IMR-90 (cell line): ENCODE results near the gene KCNMB1. TPM values are rescaled to one million over a fixed set of nuclear protein-coding genes. Genes with fewer than 3 reads are reported as not detected.

Source experiments
- ATAC-seq: fragments of 200-7000 bp; cut with Tn5 transposase; 2 replicates; pipeline ENCODE4 v1.9.1; 2020; ENCODE audit warnings: low read depth, mild to moderate bottlenecking, moderate library complexity
- BruUV-seq: library from RNA; stranded (reverse); fragments of 400-500 nt; replicated peaks from 2 replicates; lab custom pipeline; 2021; lab: Mats Ljungman, UMichigan
- CTCF ChIA-PET: fragments of 300-600 bp; formaldehyde crosslinking; extraction: SDS; loops from one replicate; lab custom pipeline; 2021; ENCODE audit warnings: antibody characterized with exemption; lab: Yijun Ruan, JAX
- POLR2A ChIA-PET: fragments of 300-600 bp; sonication (Branson Sonifier 250); formaldehyde crosslinking; loops from one replicate; lab custom pipeline; 2022; ENCODE audit warnings: antibody characterized with exemption; ENCODE audit not compliant: unreplicated experiment; lab: Charles Lee
- DNase-seq: peaks from one replicate; pipeline ENCODE4 v3.0.0; 2013
- H2AFZ ChIP-seq: replicated peaks from 2 replicates; pipeline ENCODE3; 2013; ENCODE audit warnings: low read length, mild to moderate bottlenecking; ENCODE audit not compliant: poor library complexity
- H2AK5ac ChIP-seq: 2 replicates; pipeline ENCODE4 v1.6.1; 2013; ENCODE audit warnings: low read depth, low read length, inconsistent platforms
- H2AK9ac ChIP-seq: replicated peaks from 2 replicates; pipeline ENCODE3; 2013; ENCODE audit warnings: mild to moderate bottlenecking, low read depth, low read length, moderate library complexity; ENCODE audit not compliant: poor library complexity
- H2BK120ac ChIP-seq: 2 replicates; pipeline ENCODE4 v1.6.1; 2013; ENCODE audit warnings: low read depth, low read length, inconsistent platforms
- H2BK15ac ChIP-seq: 3 replicates; pipeline ENCODE4 v1.6.1; 2013; ENCODE audit warnings: low read depth, low read length, inconsistent platforms
- H2BK20ac ChIP-seq: 2 replicates; pipeline ENCODE4 v1.6.1; 2013; ENCODE audit warnings: low read depth, mild to moderate bottlenecking, inconsistent platforms, low read length, moderate library complexity
- H2BK5ac ChIP-seq: 2 replicates; pipeline ENCODE4 v1.6.1; 2013; ENCODE audit warnings: mild to moderate bottlenecking, low read depth, low read length, inconsistent platforms; ENCODE audit not compliant: poor library complexity, severe bottlenecking
- H3K14ac ChIP-seq: replicated peaks from 2 replicates; pipeline ENCODE4 v1.6.1; 2013; ENCODE audit warnings: low read depth, low read length, inconsistent platforms
- H3K18ac ChIP-seq: 2 replicates; pipeline ENCODE4 v1.6.1; 2013; ENCODE audit warnings: low read depth, low read length, control low read depth
- H3K23ac ChIP-seq: 2 replicates; pipeline ENCODE4 v1.6.1; 2013; ENCODE audit warnings: low read depth, low read length, inconsistent platforms
- H3K27ac ChIP-seq: 2 replicates; pipeline ENCODE4 v1.5.1; 2013; ENCODE audit warnings: mild to moderate bottlenecking, control low read depth, low read length; ENCODE audit not compliant: insufficient read depth
- H3K27me3 ChIP-seq: 2 replicates; pipeline ENCODE4 v1.6.1; 2013; ENCODE audit warnings: low read length; ENCODE audit not compliant: control insufficient read depth, insufficient read depth
- H3K36me3 ChIP-seq: 2 replicates; pipeline ENCODE4 v1.6.1; 2013; ENCODE audit warnings: low read length, mixed read lengths; ENCODE audit not compliant: control insufficient read depth, insufficient read depth
- H3K4ac ChIP-seq: 2 replicates; pipeline ENCODE4 v1.6.1; 2013; ENCODE audit warnings: low read depth, low read length, inconsistent platforms
- H3K4me1 ChIP-seq: 2 replicates; pipeline ENCODE4 v1.6.1; 2013; ENCODE audit warnings: low read length, mixed read lengths; ENCODE audit not compliant: control insufficient read depth, insufficient read depth
- H3K4me2 ChIP-seq: 2 replicates; pipeline ENCODE4 v1.6.1; 2013; ENCODE audit warnings: low read depth, mild to moderate bottlenecking, control low read depth, low read length, moderate library complexity
- H3K4me3 ChIP-seq: 2 replicates; pipeline ENCODE4 v1.5.1; 2013; ENCODE audit warnings: low read depth, mild to moderate bottlenecking, control low read depth, low read length, moderate library complexity; ENCODE audit not compliant: insufficient read depth
- H3K56ac ChIP-seq: 2 replicates; pipeline ENCODE4 v1.6.1; 2013; ENCODE audit warnings: low read length, inconsistent platforms; ENCODE audit not compliant: insufficient read depth; ENCODE audit errors: extremely low read depth
- H3K79me1 ChIP-seq, 2 experiments: 2 replicates each; pipeline ENCODE4 v1.6.1; 2013; ENCODE audit warnings: low read length in 2 of 2, inconsistent platforms in 1 of 2, low read depth in 1 of 2
- H3K9ac ChIP-seq: 2 replicates; pipeline ENCODE4 v1.6.1; 2013; ENCODE audit warnings: low read depth, low read length, control low read depth
- H3K9me1 ChIP-seq: 2 replicates; pipeline ENCODE4 v1.6.1; 2013; ENCODE audit warnings: low read length, inconsistent platforms; ENCODE audit not compliant: insufficient read depth
- H3K9me3 ChIP-seq: 2 replicates; pipeline ENCODE4 v1.6.1; 2013; ENCODE audit warnings: low read length; ENCODE audit not compliant: control insufficient read depth, insufficient read depth
- H4K20me1 ChIP-seq: 2 replicates; pipeline ENCODE4 v1.6.1; 2013; ENCODE audit warnings: low read length, inconsistent platforms; ENCODE audit not compliant: insufficient read depth
- H4K5ac ChIP-seq: 2 replicates; pipeline ENCODE4 v1.6.1; 2013; ENCODE audit warnings: mild to moderate bottlenecking, low read depth, low read length, control low read depth
- H4K8ac ChIP-seq, 2 experiments: 2 replicates each; pipeline ENCODE4 v1.6.1; 2013; ENCODE audit warnings: low read depth in 2 of 2, low read length in 2 of 2, control low read depth in 1 of 2, inconsistent platforms in 1 of 2
- H4K91ac ChIP-seq: 2 replicates; pipeline ENCODE4 v1.6.1; 2013; ENCODE audit warnings: low read depth, low read length, inconsistent platforms; ENCODE audit not compliant: insufficient read depth
- BHLHE40 ChIP-seq: fragments of 150-350 bp; IDR thresholded peaks from 2 replicates; pipeline ENCODE4 v1.6.1; 2016; ENCODE audit warnings: mild to moderate bottlenecking, low read depth, low read length
- CEBPB ChIP-seq: IDR thresholded peaks from 2 replicates; pipeline ENCODE4 v1.6.1; 2012; ENCODE audit warnings: low read depth, low read length, improper control_type of control experiment
- CHD1 ChIP-seq: IDR thresholded peaks from 2 replicates; pipeline ENCODE4 v1.6.1; 2012; ENCODE audit warnings: low read depth, low read length, improper control_type of control experiment
- ELK1 ChIP-seq: fragments of 150-350 bp; IDR thresholded peaks from 2 replicates; pipeline ENCODE4 v1.6.1; 2016; ENCODE audit warnings: low read depth, mild to moderate bottlenecking, low read length, moderate library complexity, borderline replicate concordance
- FOS ChIP-seq: fragments of 150-350 bp; IDR thresholded peaks from 2 replicates; pipeline ENCODE4 v1.6.1; 2016; ENCODE audit warnings: low read depth, low read length
- MAFK ChIP-seq: IDR thresholded peaks from 2 replicates; pipeline ENCODE4 v1.6.1; 2012; ENCODE audit warnings: low read depth, low read length, improper control_type of control experiment
- MAZ ChIP-seq: IDR thresholded peaks from 2 replicates; pipeline ENCODE4 v1.6.1; 2012; ENCODE audit warnings: low read depth, mild to moderate bottlenecking, low read length, improper control_type of control experiment, moderate library complexity, borderline replicate concordance
- MXI1 ChIP-seq: IDR thresholded peaks from 2 replicates; pipeline ENCODE4 v1.6.1; 2012; ENCODE audit warnings: low read depth, mild to moderate bottlenecking, low read length, moderate library complexity, borderline replicate concordance
- NFE2L2 ChIP-seq: fragments of 150-350 bp; IDR thresholded peaks from 2 replicates; pipeline ENCODE4 v1.6.1; 2016; ENCODE audit warnings: low read depth, mild to moderate bottlenecking, low read length
- POLR2A ChIP-seq: IDR thresholded peaks from 2 replicates; pipeline ENCODE4 v1.6.1; 2012; ENCODE audit warnings: mild to moderate bottlenecking, low read depth, low read length
- RAD21 ChIP-seq: IDR thresholded peaks from 2 replicates; pipeline ENCODE4 v1.6.1; 2012; ENCODE audit warnings: low read length, improper control_type of control experiment
- RCOR1 ChIP-seq: IDR thresholded peaks from 2 replicates; pipeline ENCODE4 v1.6.1; 2012; ENCODE audit warnings: mild to moderate bottlenecking, low read length, improper control_type of control experiment; ENCODE audit not compliant: insufficient replicate concordance
- RFX5 ChIP-seq: IDR thresholded peaks from 2 replicates; pipeline ENCODE4 v1.8.0; 2012; ENCODE audit warnings: low read depth, mild to moderate bottlenecking, low read length, moderate library complexity
- SMC3 ChIP-seq: fragments of 150-350 bp; IDR thresholded peaks from 2 replicates; pipeline ENCODE4 v1.6.1; 2016; ENCODE audit warnings: low read depth, mild to moderate bottlenecking, antibody characterized with exemption, low read length, moderate library complexity
- USF2 ChIP-seq: fragments of 150-350 bp; IDR thresholded peaks from 2 replicates; pipeline ENCODE4 v1.6.1; 2017; ENCODE audit warnings: mild to moderate bottlenecking, antibody characterized with exemption, low read length, low read depth
- WGBS, 2 experiments: methylation state at CpG; one replicate each; pipeline versions ENCODE4 v1.1.5 to v1.1.7; 2013; ENCODE audit warnings: missing lambda C conversion rate in 2 of 2; ENCODE audit not compliant: insufficient read length in 1 of 2; ENCODE audit errors: extremely low coverage in 2 of 2; 5-methylcytosine and 5-hydroxymethylcytosine counted together
- dilution Hi-C: fragments of 300-500 bp; cut with HindIII; formaldehyde crosslinking; loops from one replicate; pipeline ENCODE4 v1.14.3; 2018; ENCODE audit warnings: low sequenced_read_pairs; ENCODE audit not compliant: unreplicated experiment
- in situ Hi-C: fragments of 300-500 bp; cut with MboI; formaldehyde crosslinking; loops from 3 replicates; pipeline ENCODE4 v1.14.3; 2019; ENCODE audit warnings: low sequenced_read_pairs, inconsistent platforms, mixed read lengths
- intact Hi-C: fragments of 100-400 bp; cut with micrococcal nuclease; formaldehyde crosslinking; loops from 2 replicates; pipeline ENCODE4 v1.10.0; 2022
- polyA plus RNA-seq, 3 experiments: library from polyadenylated mRNA; depleted of rRNA; stranded (reverse); fragments of >200 nt; gene quantifications; 2 replicates each; pipeline ENCODE4 v1.2.3, GENCODE V29; 2012; ENCODE audit warnings: low replicate concordance in 1 of 3
- total RNA-seq: library from RNA; depleted of rRNA; stranded (reverse); fragments of >200 nt; gene quantifications from 2 replicates; pipeline ENCODE4 v1.2.3, GENCODE V29; 2012
- TF ChIP-seq, protein P1 (sequence below): conservative IDR thresholded peaks from 2 replicates; pipeline ENCODE4 v1.5.1; 2012; ENCODE audit warnings: mild to moderate bottlenecking, low read depth, low read length, improper control_type of control experiment

The KCNMB1 gene
- total and polyA plus RNA-seq, 2 of the 4 experiments (the other 2 are of a cell fraction): not detected

- H2BK15ac ChIP-seq: no peak overlapping the region
- H3K79me1 ChIP-seq: no peaks in the 10 kb centered on the region
- no peak overlapping the region for H4K8ac ChIP-seq
- H2BK20ac ChIP-seq: no peak overlapping the region
- WGBS, 2 experiments: no CpG with 5 or more reads among the region's 9 CpGs
- no peak for ATAC-seq
- TF ChIP-seq BHLHE40 (no peak), MAZ (no peak), MXI1 (no peak), CHD1 (no peak), MAFK (no peak), RCOR1 (no peak), RAD21 (no peak), FOS (no peak), NFE2L2 (no peak), ELK1 (no peak), POLR2A (no peak), SMC3 (no peak), USF2 (no peak), CEBPB (no peak), RFX5 (no peak)
- TF ChIP-seq, protein P1, sequence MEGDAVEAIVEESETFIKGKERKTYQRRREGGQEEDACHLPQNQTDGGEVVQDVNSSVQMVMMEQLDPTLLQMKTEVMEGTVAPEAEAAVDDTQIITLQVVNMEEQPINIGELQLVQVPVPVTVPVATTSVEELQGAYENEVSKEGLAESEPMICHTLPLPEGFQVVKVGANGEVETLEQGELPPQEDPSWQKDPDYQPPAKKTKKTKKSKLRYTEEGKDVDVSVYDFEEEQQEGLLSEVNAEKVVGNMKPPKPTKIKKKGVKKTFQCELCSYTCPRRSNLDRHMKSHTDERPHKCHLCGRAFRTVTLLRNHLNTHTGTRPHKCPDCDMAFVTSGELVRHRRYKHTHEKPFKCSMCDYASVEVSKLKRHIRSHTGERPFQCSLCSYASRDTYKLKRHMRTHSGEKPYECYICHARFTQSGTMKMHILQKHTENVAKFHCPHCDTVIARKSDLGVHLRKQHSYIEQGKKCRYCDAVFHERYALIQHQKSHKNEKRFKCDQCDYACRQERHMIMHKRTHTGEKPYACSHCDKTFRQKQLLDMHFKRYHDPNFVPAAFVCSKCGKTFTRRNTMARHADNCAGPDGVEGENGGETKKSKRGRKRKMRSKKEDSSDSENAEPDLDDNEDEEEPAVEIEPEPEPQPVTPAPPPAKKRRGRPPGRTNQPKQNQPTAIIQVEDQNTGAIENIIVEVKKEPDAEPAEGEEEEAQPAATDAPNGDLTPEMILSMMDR: no peak
- no peak for DNase-seq
- H3K23ac ChIP-seq: no peak overlapping the region
- H3K56ac ChIP-seq: no peak overlapping the region
- H3K9ac ChIP-seq: no peak overlapping the region
- no peak overlapping the region for H2AK5ac ChIP-seq
- intact Hi-C loops (no loop called here), dilution Hi-C loops (no loop called here), in situ Hi-C loops (no loop called here)
- H3K27me3 ChIP-seq: peaks cover 4% of the 10 kb centered on the region; the same call in 1 of the 2 replicates
- H2BK120ac ChIP-seq: no peak overlapping the region
- no peaks in the 10 kb centered on the region for H3K36me3 ChIP-seq
- no peak overlapping the region for H3K27ac ChIP-seq
- no peak overlapping the region for H3K18ac ChIP-seq
- ChIA-PET POLR2A (no interaction called here), CTCF (no interaction called here)
- no peak overlapping the region for H3K4me3 ChIP-seq
- H3K4me1 ChIP-seq: no peaks in the 10 kb centered on the region
- H3K9me1 ChIP-seq: no peaks in the 10 kb centered on the region
- no peak overlapping the region for H4K5ac ChIP-seq
- no TSS peak for BruUV-seq
- H2BK5ac ChIP-seq: no peak overlapping the region
- no peak overlapping the region for H4K91ac ChIP-seq
- H2AK9ac ChIP-seq: no peak overlapping the region
- no peak overlapping the region for H3K4me2 ChIP-seq
- no peak overlapping the region for H2AFZ ChIP-seq
- no peaks in the 10 kb centered on the region for H4K20me1 ChIP-seq
- H3K9me3 ChIP-seq: no peaks in the 10 kb centered on the region
- H3K4ac ChIP-seq: no peak overlapping the region
- H3K14ac ChIP-seq: no peak overlapping the region
Observed at GRCh38 chr5:170347022-170347567, 42.1 kb downstream of the KCNMB1 start.
